Hippocampal formation (tissue), 2 donors: Measurements from ENCODE around the gene ELP1.
"Not testable (repeated sequence)": the region's sequence is repeated elsewhere in the genome, so short reads cannot be mapped to it uniquely, and the experiment has no call there.

Source experiments
- DNase-seq, 2 donors: peaks; one replicate each; lab custom pipeline; 2025; lab: John Stamatoyannopoulos, UW

Gene ELP1

GRCh38 chr9:108854094-108854493 is 79.8 kb downstream of the ELP1 start:
- DNase-seq: no peak

GRCh38 chr9:108852079-108852478 is 81.8 kb downstream of the ELP1 start:
- DNase-seq: no peak

GRCh38 chr9:108851138-108851537 is 82.8 kb downstream of the ELP1 start:
- no peak for DNase-seq

- no peak for DNase-seq
Measured at GRCh38 chr9:108850293-108850897, 83.5 kb downstream of the ELP1 start.

- DNase-seq: not testable (repeated sequence)
Measured at GRCh38 chr9:108848296-108848695, 85.6 kb downstream of the ELP1 start.

- DNase-seq: no peak
Measured at GRCh38 chr9:108845947-108846346, 88.0 kb downstream of the ELP1 start.

GRCh38 chr9:108845507-108845906 is 88.4 kb downstream of the ELP1 start:
- no peak for DNase-seq

GRCh38 chr9:108844856-108845255 is 89.1 kb downstream of the ELP1 start:
- no peak for DNase-seq

GRCh38 chr9:108844391-108844790 is 89.5 kb downstream of the ELP1 start:
- no peak for DNase-seq

GRCh38 chr9:108842610-108843295 is 91.2 kb downstream of the ELP1 start:
- DNase-seq: no peak

GRCh38 chr9:108839561-108839960 is 94.4 kb downstream of the ELP1 start:
- not testable (repeated sequence) for DNase-seq

GRCh38 chr9:108838017-108838416 is 95.9 kb downstream of the ELP1 start:
- no peak for DNase-seq

GRCh38 chr9:108837530-108837929 is 96.4 kb downstream of the ELP1 start:
- no peak for DNase-seq

GRCh38 chr9:108836781-108837180 is 97.1 kb downstream of the ELP1 start:
- no peak for DNase-seq

GRCh38 chr9:108836319-108836718 is 97.6 kb downstream of the ELP1 start:
- no peak for DNase-seq

GRCh38 chr9:108835831-108836230 is 98.1 kb downstream of the ELP1 start:
- DNase-seq: no peak

- DNase-seq: no peak
Measured at GRCh38 chr9:108834959-108835665, 98.8 kb downstream of the ELP1 start.

GRCh38 chr9:108832179-108832500 is 101.8 kb downstream of the ELP1 start:
- DNase-seq: no peak

GRCh38 chr9:108831496-108832178 is 102.3 kb downstream of the ELP1 start:
- DNase-seq: no peak

- DNase-seq: no peak
Measured at GRCh38 chr9:108830272-108830671, 103.7 kb downstream of the ELP1 start.

- DNase-seq: no peak
Measured at GRCh38 chr9:108823829-108824228, 110.1 kb downstream of the ELP1 start.
